ENCODE measurements around the gene SPINK13. TPM values are rescaled to one million over a fixed set of nuclear protein-coding genes. Genes with fewer than 3 reads are reported as not detected.

Gene SPINK13
- total RNA-seq, 2 donors from 2014 or later = not detected

DNA sequence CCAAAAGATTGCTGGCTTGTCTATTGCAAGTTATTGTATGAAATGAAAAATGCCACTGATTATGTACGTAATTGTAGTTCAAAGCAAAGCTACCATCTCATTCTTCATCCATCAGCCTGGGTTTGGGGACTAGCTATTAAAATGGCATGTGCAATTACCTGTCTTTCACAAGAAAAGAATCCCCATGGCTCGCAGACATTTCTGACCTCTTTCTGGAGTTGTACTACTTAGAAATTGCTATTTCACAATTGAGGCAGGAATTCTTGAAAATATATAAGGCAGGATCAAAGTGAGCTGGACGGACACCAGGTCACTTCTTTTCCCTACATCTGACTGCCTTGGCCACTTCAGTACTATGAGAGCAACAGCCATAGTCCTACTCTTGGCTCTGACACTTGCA is 66.7 kb downstream of the SPINK13 start, which contains the start of gene SPINK9:
SPINK9 (plus strand) TSS at position 301 of the 400 bp plus-strand sequence; CDS start at position 356, 55 bp downstream.
- Mint-ChIP-seq H3K4me3 (no peak within 1 kb of the TSS), H3K36me3 (no peaks in the 10 kb centered on the region)
- ATAC-seq = no peak

More for the DNA sequence above, 66.7 kb downstream of the SPINK13 start, which contains the start of gene SPINK9:
- DNase-seq (ENCODE audit: low spot score) = no peak
- H3K4me1 Mint-ChIP-seq (ENCODE audit: low read depth in 2 of 2) = no peaks in the 10 kb centered on the region
- no peak within 1 kb of the TSS for H3K27ac Mint-ChIP-seq
- peaks cover 0 to 4% of the 10 kb centered on the region in 2 donors for H3K27me3 Mint-ChIP-seq
- peaks cover 6% of the 10 kb centered on the region for H3K9me3 Mint-ChIP-seq

Other genes starting within 250 kb of the SPINK13 start
- gene SPINK5, start 204.8 kb upstream of the SPINK13 start, total RNA-seq = not detected
- not detected for gene SPINK14, start 100.2 kb upstream of the SPINK13 start, total RNA-seq
- gene SPINK6, start 65.8 kb upstream of the SPINK13 start, total RNA-seq = not detected
- not detected for gene MARCOL, start 30.3 kb upstream of the SPINK13 start, total RNA-seq
- gene SPINK7, start 43.6 kb downstream of the SPINK13 start, total RNA-seq = not detected
- not detected for gene SPINK9, start 66.8 kb downstream of the SPINK13 start, total RNA-seq
- gene FBXO38, start 115.2 kb downstream of the SPINK13 start, total RNA-seq = 10 to 100 TPM; 58.2 to 65.7 TPM